GM12892 (cell line): ENCODE results near the gene MIA3.
A peak's percentile ranks its signal among the peaks of the same experiment; 100 is the strongest.

Experiments used
- POLR2A ChIP-seq: IDR thresholded peaks from 2 replicates; pipeline ENCODE4 v1.6.1; 2011; ENCODE audit warnings: low read depth, low read length, control low read depth
- POLR2AphosphoS5 ChIP-seq: IDR thresholded peaks from 2 replicates; pipeline ENCODE4 v1.6.1; 2011; ENCODE audit warnings: low read depth, low read length, control low read depth
- TAF1 ChIP-seq: IDR thresholded peaks from 2 replicates; pipeline ENCODE4 v1.6.1; 2011; ENCODE audit warnings: low read depth, mild to moderate bottlenecking, control low read depth, low read length, borderline replicate concordance

DNA sequence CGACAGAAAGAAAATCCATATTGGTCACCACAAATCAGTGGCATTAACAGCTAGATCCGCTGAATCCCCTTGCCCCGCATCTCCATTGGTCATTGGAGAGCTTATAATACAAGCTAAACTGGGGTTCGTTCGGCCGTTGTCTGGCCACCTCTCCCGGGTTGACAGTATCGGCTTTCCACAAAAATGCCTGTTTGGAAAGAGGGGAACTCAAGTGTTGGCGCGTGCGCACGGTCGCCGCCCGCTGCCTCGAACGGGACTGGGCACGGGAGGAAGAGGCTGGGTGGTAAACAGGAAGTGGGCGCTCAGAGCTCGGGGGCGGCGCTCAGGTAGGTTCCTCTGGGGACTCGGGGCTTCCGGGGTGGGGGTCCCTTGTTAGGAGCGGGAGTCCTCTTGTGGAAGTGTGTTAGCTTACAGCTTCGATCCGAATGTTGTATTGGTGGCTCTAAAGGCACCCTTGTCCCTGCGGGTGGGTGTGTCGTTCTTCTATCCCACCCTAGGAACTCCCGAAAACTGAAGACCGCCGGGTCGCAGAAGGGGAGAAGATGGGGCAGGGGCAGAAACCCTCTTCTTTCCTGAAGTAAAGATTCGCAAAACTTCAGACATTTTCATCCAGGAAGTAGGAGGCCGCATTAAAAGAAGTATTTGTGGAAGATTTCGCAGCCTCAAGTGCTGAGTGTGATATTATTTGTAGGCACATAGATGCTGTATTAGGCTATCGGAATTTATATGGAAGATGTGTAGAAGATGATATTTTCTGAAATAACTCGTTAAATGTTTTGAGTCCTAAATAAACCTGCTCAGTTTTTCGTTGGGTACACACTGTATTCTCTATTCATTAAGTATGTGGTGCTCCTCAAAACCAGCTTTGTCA lies 95.4 kb downstream of the MIA3 start:
- TF ChIP-seq POLR2A, result peak; percentile 62
- peak; percentile 84 for TF ChIP-seq TAF1
- no peak for TF ChIP-seq POLR2AphosphoS5
